HG02938 (cell line): ENCODE results near the gene HOXB3.
"Not testable (repeated sequence)": the region's sequence is repeated elsewhere in the genome, so short reads cannot be mapped to it uniquely, and the experiment has no call there.

Experiments used
- ATAC-seq: cut with Tn5 transposase; IDR thresholded peaks from one replicate; pipeline ENCODE4 v1.9.1; 2021; ENCODE audit warnings: mild to moderate bottlenecking, moderate library complexity; ENCODE audit not compliant: unreplicated experiment

HOXB3 gene

DNA sequence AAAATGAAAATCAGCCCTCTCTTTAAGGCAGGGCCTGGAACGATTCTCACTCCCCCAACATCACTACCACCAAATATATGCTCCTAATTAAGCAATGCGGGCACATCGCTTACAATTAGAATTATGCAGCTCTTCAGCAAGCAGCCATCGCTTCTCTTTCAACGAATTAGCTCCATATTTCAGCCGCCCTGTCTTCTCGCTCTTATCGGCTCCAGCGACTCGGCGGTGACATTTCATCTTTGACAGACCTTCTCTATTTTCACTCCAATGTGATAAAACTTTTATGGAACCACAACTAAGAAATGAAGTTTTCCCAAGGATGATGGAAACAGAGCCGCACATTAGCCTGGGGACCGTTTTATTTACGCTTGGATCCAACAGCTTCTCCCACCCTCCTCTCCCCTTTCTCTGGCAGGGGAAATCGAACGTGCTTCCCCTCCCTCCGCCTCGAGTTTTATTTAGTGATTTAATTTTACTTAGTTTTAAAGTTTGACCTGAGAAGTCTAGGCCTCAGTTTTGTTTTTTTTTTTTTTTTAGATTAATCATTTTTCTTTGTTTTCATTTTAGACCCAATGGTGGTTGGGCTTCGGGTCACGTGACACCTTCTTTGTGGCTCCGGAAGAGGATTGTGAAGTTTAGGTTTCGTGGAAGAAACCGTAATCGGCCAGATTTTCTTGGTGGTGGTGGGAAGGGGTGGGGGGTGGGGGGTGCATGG is 42.1 kb downstream of the HOXB3 start:
- no peak for ATAC-seq

DNA sequence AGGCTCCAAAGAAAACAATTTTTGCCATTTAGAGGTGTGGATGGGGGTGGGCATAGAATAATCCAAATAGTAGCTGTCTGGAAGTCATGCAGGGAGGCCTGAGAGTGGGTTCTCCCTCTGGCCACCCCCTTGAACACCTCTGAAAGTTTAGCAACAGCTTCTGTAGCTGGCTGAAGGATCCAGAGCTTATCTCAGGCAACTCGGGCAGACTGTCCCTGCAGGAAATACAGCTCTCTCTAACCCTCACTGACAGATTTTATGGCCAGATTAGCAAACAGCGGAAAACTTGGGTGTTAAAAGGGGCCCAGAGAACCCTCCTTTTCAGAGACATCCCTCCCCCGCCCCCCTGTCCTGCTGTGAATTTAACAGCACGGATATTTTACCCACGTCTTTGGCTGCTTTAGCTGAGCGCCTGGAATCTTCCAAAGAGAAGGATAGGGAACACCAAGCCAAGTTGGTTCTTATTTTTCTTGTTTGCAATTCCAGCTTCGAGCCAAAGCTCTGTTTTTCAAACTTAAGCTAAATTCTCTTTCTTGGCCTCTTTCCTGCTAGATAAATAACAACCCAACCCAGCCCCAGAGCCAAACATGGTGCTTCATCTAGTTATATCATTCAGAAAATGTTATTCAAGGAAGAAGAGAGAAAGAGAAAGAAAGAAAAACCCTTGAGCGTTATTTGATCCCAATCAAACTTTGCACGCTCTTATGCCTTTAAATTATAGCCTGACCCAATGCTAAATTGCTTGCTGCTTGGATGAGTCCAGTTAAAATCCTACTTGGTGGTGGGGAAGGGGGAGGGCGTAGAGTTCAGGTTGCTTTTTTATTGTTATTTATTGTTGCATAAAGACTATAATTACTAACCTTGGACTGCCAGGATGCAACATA is 42.9 kb downstream of the HOXB3 start:
- ATAC-seq: no peak

DNA sequence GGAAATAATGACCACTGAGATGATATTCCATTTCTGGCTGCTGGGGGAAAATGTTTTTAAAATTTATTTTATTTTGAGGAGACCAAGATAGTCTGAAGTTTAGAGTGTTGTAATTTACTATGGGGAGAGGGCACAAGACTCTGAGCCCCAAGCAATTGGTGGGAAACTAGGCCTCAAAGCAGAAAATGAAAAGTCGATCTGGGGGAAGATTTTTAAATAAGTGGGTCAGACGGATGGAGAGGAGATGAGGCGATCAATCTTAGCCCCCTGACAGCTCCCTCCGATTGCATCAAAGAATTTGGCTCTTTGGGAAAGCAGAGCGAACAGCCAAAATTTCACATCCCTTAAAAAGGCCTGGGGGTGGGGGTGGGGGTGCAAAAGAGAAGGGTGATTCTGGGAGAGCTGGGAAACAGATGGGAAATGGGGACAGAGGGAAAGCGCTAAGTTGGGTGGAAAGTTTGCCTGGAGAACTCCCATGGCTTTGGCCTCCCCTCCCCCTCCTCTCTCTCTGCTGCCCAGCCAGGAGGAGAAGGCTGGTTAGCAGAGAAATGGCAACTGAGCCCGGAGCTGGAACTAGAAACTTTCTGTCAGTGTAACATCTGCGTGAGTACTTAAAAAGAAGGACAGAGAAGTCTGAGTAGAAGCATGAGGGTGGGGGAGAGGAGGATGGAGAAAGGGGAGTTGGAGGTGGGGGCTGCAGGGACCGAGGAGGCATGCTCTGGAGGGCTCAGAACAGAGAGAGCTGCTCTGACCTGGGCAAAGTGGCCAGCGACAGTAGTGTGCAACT is 43.7 kb downstream of the HOXB3 start:
- ATAC-seq: no peak

DNA sequence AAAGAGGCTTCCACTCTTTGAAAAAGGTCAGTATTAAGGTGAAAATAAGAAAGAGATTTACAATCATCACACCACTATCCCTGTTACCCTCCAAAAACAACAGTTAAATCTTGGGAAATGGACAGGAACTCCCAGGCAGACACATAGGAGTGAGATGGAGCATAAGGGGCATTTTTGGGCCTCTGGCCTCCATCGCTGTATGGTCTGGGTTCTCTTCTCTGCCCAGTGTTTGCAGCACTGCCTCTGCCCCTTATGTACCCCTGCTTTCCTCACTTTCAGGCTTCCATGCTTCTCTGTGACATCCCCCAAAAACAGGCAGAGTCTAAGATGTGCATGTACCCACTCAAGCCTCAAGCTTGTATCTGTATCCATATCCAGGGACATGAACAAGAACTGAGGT is 44.5 kb downstream of the HOXB3 start:
- no peak for ATAC-seq

DNA sequence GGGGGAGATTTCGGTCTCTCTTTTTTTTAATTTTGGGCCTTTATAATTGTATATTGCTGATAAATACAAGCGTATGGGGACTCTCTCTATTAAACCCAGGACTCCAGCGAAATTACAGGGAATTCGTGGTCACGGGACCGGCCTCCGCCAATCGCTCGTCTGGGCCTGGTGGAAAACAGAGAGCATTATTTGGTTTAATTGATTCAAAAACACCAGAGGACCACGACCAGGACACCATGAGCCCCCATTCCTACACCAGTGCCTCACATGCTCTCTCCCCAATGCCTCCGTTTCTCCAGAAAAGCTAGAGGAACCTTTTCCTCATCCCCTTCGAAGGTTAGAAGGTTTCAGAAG is 45.0 kb downstream of the HOXB3 start, which contains the start of gene HOXB2:
Gene HOXB2, minus strand, starts transcription at position 88 of the 354 bp plus-strand sequence. CDS start 198 bp downstream, outside the sequence.
- no peak for ATAC-seq

DNA sequence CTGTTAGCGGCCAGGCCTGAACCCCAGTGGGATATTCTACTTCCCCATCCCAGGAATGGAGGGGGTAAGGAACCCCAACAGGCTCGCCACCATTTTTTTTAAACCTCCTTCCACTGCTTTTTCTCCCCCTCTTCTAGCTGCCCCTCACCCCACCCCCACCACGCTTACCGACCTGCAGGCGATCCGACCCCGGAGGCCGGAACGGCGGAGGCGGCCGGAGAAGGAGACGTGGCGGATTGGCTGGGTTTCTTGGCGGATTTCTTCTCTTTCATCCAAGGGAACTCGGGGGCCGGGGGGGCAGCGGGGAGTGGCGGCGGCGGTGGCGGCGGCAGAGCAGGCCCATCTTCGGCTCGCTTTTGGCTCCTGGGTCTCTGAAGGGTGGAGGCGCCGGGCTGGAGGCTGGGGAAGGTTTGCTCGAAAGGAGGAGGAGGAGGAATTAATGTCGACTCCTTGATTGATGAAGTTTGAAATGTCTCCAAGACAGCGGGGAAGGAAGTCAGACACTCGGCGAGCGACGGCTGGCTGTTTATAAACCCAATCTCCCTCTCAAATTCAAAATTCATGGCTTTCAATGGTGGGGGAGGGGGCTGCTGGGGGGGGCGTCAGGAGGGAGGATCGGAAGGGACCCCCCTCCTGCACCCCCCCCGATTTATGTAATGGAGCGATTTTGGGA is 45.6 kb downstream of the HOXB3 start:
- ATAC-seq: no peak

DNA sequence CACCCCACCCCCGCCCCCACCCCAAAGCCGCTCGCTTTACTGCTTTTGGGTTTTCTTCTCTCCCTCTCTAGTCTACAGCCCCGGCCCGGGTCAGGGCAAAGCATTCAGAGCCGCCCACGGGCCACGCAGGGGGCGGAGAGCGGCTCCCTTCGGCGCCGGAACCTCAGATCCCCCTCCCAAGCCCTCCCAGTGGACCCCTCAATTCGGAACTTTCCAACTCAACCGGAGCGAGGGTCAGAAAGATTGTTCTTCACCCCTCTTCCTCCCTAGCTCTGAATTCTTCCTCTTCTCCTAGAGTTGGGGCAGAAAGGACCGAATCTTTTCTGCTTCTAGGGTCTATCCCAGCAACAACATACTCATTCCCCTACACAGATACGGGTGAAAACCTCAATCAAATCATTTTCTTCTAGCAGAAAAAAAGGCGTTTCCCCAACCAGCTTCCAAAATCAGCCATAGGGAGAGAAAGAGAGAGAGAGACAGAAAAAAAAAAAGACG is 46.1 kb downstream of the HOXB3 start:
- no peak for ATAC-seq

DNA sequence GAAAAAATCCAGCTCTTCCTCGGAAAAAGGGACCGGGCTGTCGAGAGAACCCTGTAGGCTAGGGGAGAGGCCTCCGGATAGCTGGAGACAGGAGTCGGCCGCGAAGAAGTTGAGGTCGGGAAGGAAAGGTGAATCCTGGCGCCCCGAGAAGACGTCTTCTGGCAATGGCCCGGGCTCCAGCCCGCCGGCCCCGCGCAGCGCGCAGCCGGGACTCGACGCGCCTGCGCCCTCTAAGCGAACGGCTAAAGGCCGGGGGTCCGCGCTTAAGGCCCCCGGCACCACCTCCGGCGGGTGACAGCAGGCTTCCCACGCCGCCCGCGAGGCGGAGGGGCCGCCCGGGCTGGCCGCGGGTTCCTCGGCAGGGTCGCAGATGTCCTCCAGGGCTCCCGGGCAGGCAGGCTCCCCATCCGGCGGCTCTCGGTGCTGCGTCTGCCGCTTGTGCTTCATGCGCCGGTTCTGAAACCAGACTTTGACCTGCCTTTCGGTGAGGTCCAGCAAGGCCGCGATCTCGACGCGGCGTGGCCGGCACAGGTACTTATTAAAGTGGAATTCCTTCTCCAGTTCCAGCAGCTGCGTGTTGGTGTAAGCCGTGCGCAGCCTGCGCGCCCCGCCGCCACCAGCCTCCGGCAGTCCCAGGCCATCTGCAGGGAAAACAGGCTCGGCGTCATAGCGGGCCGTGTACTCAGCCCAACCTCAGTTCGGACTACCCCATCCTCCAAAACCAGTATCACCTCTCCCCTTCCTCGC is 46.8 kb downstream of the HOXB3 start:
- peak; percentile 51 for ATAC-seq

DNA sequence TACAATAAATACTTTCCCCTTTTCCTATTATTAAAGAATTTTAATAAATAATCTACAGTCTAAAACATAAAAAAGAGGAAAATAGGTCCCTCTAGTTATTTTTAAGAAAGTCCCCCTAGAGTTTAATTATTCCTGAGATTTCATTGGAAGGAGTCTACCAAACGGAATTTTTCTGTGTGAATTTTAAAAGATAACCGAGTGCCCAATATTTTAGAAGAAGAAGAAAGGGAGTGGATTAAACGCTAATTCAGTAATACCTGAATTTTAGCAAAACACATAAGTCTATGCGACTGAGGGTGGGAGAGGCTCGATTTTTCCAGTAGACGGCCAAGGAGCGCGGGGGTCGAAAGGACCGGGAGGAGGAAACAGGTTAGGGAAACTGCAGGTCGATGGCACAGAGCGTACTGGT is 47.3 kb downstream of the HOXB3 start:
- no peak for ATAC-seq

DNA sequence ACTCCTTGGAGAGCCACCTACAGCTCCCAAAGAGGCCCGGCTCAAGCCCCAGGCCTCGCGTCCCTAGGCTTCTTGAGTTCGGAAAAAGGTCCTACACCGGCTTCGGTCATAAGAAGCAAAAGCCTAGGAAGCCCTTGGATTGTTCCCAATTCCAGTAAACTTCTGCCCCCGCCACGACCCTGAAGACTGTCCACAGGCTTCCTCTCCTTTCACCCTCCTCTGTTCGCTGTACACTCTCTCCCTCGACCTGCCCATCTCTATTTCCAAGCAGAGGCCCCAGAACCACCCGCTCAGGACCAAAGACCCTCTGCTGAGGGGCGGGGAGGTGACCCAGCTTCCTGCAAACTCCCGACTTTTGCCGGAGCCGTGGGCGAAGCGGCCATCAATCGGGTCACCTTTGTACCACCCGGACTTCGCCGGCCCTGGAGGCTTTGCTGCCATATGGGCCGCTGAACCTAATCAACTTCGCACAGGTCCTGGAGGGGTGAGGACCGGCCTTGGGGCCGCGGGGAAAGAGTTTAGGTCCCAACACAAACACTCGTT is 47.9 kb downstream of the HOXB3 start:
- ATAC-seq: no peak

DNA sequence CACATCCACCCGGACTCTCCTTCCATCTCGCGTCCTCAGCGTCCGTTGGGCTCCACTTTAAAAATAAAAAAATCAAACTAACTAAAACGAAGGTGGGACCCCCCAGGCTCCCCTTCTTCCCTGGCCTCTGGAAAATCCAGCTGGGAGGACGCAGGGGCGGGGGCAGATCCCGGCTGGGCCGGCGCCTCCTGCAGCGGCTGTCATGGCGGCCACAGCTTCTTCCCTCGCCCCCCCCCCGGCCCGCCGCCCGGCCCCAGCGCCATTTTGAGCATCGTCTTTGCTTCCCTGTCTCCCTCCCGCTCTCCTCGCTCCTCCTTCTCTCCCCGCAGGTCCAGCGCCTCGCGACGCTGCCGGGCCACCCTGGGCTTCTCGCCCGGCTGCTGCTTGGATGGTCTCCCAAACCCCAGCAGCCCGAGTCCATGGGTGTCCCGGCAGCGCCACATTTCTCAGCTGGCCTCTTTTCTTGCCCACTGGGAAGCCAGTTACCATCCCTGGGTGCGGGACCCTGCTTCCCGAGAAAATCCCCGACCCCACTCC is 48.4 kb downstream of the HOXB3 start:
- ATAC-seq: no peak

DNA sequence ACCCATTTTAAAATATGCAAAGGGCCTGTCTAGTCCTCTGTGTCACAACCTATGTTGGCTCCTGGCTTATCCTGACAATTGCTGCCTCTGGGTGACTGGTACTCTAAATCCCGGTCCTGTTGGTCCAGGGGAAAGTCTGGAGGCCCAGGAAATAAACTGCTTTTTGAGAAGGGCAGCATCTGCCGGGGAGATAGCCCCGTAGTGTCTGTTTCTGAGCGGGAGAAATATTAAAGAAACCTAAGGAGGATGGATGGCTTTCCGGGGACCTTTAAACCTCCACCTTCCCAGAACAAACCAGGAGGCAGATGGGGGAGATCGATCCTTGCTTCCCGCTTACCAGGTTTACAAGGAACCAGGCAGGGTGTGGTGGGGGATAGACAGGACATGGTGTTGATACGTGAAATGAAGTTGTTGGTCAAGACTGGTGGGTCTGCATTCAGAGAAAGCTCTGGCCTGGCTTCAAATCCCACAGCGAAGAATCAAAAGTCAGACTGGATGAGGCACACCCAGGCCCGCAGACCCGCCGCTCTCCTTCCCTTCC is 48.9 kb downstream of the HOXB3 start:
- no peak for ATAC-seq

DNA sequence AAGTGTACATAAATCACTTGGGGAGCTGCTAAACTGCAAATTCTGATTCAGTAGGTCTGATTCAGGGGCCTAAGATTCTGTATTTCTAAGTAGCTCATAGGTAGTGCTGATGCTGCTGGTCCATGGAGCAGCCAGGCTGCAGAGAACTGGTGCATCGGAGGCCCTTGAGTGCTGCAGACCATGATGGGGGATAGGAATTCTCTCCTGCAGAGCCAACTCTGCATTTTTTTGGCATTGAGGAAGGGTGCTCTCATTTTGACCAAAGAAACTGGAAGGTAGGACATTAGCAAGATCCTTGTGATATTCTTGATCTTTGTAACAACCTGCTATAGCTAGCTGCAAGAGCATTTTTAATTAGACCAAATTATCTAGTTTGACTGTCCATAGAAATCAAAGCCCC is 49.8 kb downstream of the HOXB3 start:
- ATAC-seq: no peak

DNA sequence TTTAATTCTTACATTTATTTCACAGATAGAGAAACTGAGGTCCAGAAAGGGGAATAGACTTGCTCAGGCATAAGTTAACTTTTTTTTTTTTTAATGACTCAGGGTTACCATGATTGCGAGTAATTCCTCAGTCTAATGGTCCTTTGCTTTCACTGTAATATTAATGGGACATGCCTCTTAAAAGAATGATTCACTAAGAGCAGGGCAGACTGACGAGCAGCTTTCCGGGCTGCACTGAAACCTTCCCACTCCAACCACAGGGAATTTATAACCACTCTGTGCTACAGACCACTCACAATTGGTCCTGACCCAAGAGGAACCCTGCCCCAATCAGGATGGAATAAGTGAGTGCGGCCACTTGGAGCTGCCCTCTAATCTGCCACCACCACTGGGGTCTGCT is 50.9 kb downstream of the HOXB3 start:
- no peak for ATAC-seq

DNA sequence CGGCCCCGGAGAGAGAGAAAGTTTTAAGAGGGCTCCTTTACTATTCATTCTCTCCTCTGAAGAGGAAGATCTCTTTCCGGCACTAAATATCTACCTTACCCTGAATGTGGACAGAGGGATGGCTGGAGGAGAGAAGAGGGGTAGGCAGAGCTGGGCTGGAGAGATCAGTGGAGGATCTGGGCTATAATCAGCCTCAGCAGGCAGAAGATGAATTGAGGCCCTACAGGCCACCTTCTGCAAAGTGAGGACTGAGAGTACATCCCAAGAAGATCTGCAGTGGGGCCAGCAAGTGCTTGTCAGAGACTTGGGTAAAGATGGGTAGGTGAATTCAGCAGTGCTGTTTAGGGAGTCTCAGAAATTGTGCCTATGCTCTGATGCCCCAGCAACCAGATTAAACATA is 52.7 kb downstream of the HOXB3 start:
- no peak for ATAC-seq

DNA sequence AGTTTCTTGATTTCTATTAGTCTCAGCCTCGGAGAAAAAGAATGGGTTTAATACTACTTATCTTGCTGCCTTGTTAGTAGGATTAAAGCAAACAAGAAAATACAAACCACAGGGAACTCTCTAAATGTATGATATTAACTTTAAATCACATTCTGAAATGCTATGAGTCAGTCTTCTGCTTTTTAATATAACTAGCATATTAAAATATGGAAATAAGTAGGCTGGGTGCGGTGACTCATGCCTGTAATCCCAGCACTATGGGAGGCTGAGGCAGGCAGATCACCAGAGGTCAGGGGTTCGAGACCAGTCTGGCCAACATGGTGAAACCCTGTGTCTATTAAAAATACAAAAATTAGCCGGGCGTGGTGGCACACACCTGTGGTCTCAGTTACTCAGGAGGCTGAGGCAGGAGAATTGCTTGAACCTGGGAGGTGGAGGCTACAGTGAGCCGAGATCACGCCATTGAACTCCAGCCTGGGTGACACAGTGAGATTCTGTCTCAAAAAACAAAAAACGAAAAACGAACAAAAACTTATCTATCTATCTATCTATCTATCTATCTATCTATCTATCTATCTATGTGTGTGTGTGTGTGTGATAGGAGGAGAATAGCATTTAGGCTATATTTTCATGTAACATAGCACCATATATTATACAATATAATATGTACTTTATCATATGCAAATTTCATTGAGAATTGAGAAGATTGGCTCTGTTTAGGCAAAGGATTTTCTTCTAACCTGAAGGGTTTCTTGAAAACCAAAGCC is 54.1 kb downstream of the HOXB3 start:
- not testable (repeated sequence) for ATAC-seq

DNA sequence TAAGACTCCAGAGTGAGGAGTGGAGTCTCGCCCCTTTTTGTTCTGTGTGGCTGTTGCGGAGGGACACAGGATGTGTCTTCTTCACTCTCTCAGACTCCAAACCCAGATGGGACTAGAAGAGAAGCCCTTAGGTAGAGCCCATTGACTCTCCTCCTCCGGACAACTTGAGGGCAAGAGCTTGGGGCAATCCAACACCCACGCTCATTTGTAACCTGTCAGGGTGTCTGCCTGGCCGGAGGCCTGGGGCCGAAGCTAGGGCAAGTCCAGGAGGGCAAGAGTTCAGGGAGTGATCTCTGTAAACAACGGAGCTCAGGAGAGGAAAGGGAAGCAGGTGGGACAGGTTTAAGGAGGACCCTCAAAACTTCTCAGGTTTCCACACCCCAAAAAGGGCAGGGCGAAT is 57.8 kb downstream of the HOXB3 start:
- no peak for ATAC-seq

DNA sequence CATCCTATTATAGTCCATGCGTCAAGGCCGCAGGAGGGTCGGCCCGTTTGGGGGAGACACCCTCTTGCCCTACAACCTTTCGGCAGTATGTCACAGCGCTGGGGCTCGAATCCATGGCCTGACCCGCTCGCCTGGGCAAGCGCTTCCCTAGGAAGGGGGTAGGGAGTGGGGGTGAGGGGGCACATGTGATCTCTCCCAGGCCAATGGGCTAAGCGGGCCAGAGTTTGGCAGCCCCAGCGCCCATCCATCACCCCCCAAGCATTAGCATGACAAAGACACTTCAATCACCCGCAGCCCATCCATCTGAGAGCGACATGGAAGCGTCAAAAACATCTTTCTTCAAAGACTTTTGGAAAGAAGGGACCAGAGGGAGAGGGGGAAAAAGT is 59.2 kb downstream of the HOXB3 start, which contains the start of gene HOXB1:
Gene HOXB1, minus strand, starts transcription at position 125 of the 386 bp plus-strand sequence. Its CDS starts 107 bp downstream, at position 18.
- ATAC-seq: no peak
